ENCODE measurements around the gene GLI2. TPM values are rescaled to one million over a fixed set of nuclear protein-coding genes. Genes with fewer than 3 reads are reported as not detected.

Gene GLI2
- polyA plus RNA-seq, 2 of the 4 experiments (the other 2 are of a cell fraction) = 5.6 to 12.5 TPM

GRCh38 chr2:120767486-120768005 lies 31.9 kb downstream of the GLI2 start:
- WGBS (ENCODE audit: missing lambda C conversion rate) = 87% methylated on average over 10 of the region's 10 CpGs
- CTCF ChIA-PET = no interaction called here
- H3K9me3 ChIP-seq = no peaks in the 10 kb centered on the region

GRCh38 chr2:120768112-120769048 lies 32.7 kb downstream of the GLI2 start:
- no peak overlapping the region for H3K4me2 ChIP-seq
- H3K9me3 ChIP-seq = no peaks in the 10 kb centered on the region
- no peak for FAIRE-seq
- 90% methylated on average over 17 of the region's 17 CpGs for WGBS (ENCODE audit: missing lambda C conversion rate)
- H3K27ac ChIP-seq = 0 out of 6 replicates have a peak overlapping the region, but pooled peaks of 1 of the 2 experiments have one; percentile 47
- peaks cover 70% of the 10 kb centered on the region for H3K4me1 ChIP-seq
- DNase-seq (ENCODE audit: low read depth in 1 of 2, low spot score in 1 of 2) = peak in 1 of 2 experiments; percentile 26
- ATAC-seq = no peak
- H3K4me3 ChIP-seq = no peak overlapping the region
- ChIA-PET CTCF (interaction anchor here (0.9 to 2.0 kb wide), 2 partner anchors 15 to 20 kb away, joined by 3 to 5 read pairs; no protein-coding TSS in a partner anchor), POLR2A (no interaction called here)
- TF ChIP-seq RCOR1 (IDR thresholded peaks at IDR 0.05; ENCODE audit: low read depth, low read length) (no peak), FOXS1 (CRISPR knock-in tag; IDR thresholded peaks at IDR 0.05) (no peak), RFX5 (IDR thresholded peaks at IDR 0.05) (no peak), NPAS2 (CRISPR knock-in tag; IDR thresholded peaks at IDR 0.05; ENCODE audit: borderline replicate concordance) (no peak), HDAC2 (IDR thresholded peaks at IDR 0.05) (no peak), POLR2AphosphoS2 (conservative IDR thresholded peaks at IDR 0.05; ENCODE audit: low read length) (no peak), EP300 (IDR thresholded peaks at IDR 0.05) (no peak), RAD21 (conservative IDR thresholded peaks at IDR 0.05 in 1 of 2, IDR thresholded peaks at IDR 0.05 in 1 of 2) (no peak), FOSL2 (IDR thresholded peaks at IDR 0.05) (no peak), FOSL2 (CRISPR knock-in tag; IDR thresholded peaks at IDR 0.05) (no peak), CEBPB (IDR thresholded peaks at IDR 0.05) (no peak), KDM5A (IDR thresholded peaks at IDR 0.05) (no peak), NFE2L2 (conservative IDR thresholded peaks at IDR 0.05; ENCODE audit: low read length) (no peak), E2F6 (IDR thresholded peaks at IDR 0.05; ENCODE audit: borderline replicate concordance, low read depth) (no peak), ZNF302 (CRISPR knock-in tag; IDR thresholded peaks at IDR 0.05) (no peak), EHF (CRISPR knock-in tag; IDR thresholded peaks at IDR 0.05) (no peak), GATA3 (IDR thresholded peaks at IDR 0.05; ENCODE audit: borderline replicate concordance) (no peak), FOSB (CRISPR knock-in tag; IDR thresholded peaks at IDR 0.05) (no peak), TP53 (CRISPR knock-in tag; IDR thresholded peaks at IDR 0.05) (no peak), CHD4 (IDR thresholded peaks at IDR 0.05; ENCODE audit: borderline replicate concordance) (no peak)
- TF ChIP-seq, protein P1, sequence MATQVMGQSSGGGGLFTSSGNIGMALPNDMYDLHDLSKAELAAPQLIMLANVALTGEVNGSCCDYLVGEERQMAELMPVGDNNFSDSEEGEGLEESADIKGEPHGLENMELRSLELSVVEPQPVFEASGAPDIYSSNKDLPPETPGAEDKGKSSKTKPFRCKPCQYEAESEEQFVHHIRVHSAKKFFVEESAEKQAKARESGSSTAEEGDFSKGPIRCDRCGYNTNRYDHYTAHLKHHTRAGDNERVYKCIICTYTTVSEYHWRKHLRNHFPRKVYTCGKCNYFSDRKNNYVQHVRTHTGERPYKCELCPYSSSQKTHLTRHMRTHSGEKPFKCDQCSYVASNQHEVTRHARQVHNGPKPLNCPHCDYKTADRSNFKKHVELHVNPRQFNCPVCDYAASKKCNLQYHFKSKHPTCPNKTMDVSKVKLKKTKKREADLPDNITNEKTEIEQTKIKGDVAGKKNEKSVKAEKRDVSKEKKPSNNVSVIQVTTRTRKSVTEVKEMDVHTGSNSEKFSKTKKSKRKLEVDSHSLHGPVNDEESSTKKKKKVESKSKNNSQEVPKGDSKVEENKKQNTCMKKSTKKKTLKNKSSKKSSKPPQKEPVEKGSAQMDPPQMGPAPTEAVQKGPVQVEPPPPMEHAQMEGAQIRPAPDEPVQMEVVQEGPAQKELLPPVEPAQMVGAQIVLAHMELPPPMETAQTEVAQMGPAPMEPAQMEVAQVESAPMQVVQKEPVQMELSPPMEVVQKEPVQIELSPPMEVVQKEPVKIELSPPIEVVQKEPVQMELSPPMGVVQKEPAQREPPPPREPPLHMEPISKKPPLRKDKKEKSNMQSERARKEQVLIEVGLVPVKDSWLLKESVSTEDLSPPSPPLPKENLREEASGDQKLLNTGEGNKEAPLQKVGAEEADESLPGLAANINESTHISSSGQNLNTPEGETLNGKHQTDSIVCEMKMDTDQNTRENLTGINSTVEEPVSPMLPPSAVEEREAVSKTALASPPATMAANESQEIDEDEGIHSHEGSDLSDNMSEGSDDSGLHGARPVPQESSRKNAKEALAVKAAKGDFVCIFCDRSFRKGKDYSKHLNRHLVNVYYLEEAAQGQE (IDR thresholded peaks at IDR 0.05) = no peak

More at GRCh38 chr2:120767486-120768005, 31.9 kb downstream of the GLI2 start:
- 0 out of 6 replicates have a peak overlapping the region, but pooled peaks of 1 of the 2 experiments have one; percentile 47 for H3K27ac ChIP-seq
- no peak for FAIRE-seq
- DNase-seq (ENCODE audit: low read depth in 1 of 2, low spot score in 1 of 2) = no peak
- TF ChIP-seq BHLHE40 (IDR thresholded peaks at IDR 0.05; ENCODE audit: low read depth, low read length) (no peak), FOSL2 (IDR thresholded peaks at IDR 0.05) (no peak), FOSL2 (CRISPR knock-in tag; IDR thresholded peaks at IDR 0.05) (no peak), MYC (IDR thresholded peaks at IDR 0.05; ENCODE audit: borderline replicate concordance, low read length) (no peak), E2F6 (IDR thresholded peaks at IDR 0.05; ENCODE audit: borderline replicate concordance, low read depth) (no peak)
- TF ChIP-seq, protein P2, sequence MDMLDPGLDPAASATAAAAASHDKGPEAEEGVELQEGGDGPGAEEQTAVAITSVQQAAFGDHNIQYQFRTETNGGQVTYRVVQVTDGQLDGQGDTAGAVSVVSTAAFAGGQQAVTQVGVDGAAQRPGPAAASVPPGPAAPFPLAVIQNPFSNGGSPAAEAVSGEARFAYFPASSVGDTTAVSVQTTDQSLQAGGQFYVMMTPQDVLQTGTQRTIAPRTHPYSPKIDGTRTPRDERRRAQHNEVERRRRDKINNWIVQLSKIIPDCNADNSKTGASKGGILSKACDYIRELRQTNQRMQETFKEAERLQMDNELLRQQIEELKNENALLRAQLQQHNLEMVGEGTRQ (IDR thresholded peaks at IDR 0.05) = no peak
- TF ChIP-seq, protein P3, sequence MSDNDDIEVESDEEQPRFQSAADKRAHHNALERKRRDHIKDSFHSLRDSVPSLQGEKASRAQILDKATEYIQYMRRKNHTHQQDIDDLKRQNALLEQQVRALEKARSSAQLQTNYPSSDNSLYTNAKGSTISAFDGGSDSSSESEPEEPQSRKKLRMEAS (IDR thresholded peaks at IDR 0.05) = no peak
- POLR2A ChIA-PET = no interaction called here
- H3K4me3 ChIP-seq = no peak overlapping the region
- no peak for ATAC-seq
- H3K4me1 ChIP-seq = peaks cover 77% of the 10 kb centered on the region
- no peak overlapping the region for H3K4me2 ChIP-seq

Measured in A549 (cell line).